Liver (tissue), 3 donors: ENCODE measurements around the gene MSH6.

Source experiments
- SP1 ChIP-seq: IDR thresholded peaks from 2 replicates; pipeline ENCODE4 v1.6.1; 2018; ENCODE audit warnings: antibody characterized with exemption, mild to moderate bottlenecking
- TF ChIP-seq, protein P1 (sequence below): fragments of 150-350 bp; IDR thresholded peaks from 2 replicates; pipeline ENCODE4 v1.5.1; 2017; ENCODE audit warnings: improper control_type of control experiment, low read depth, low read length; ENCODE audit not compliant: missing input control
- donor health status: healthy.
- donor health status: healthy.

- TF ChIP-seq, protein P1, sequence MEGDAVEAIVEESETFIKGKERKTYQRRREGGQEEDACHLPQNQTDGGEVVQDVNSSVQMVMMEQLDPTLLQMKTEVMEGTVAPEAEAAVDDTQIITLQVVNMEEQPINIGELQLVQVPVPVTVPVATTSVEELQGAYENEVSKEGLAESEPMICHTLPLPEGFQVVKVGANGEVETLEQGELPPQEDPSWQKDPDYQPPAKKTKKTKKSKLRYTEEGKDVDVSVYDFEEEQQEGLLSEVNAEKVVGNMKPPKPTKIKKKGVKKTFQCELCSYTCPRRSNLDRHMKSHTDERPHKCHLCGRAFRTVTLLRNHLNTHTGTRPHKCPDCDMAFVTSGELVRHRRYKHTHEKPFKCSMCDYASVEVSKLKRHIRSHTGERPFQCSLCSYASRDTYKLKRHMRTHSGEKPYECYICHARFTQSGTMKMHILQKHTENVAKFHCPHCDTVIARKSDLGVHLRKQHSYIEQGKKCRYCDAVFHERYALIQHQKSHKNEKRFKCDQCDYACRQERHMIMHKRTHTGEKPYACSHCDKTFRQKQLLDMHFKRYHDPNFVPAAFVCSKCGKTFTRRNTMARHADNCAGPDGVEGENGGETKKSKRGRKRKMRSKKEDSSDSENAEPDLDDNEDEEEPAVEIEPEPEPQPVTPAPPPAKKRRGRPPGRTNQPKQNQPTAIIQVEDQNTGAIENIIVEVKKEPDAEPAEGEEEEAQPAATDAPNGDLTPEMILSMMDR = no peak
- TF ChIP-seq SP1 = no peak
These were observed 39.6 kb downstream of the MSH6 start for GRCh38 chr2:47822518-47822917.
